NCI-H187 (cell line): Measurements from ENCODE around the gene MALAT1.
"Not testable (repeated sequence)": the region's sequence is repeated elsewhere in the genome, so short reads cannot be mapped to it uniquely, and the experiment has no call there.

ENCODE experiments used
- DNase-seq, 2 experiments: peaks; one replicate each; lab custom pipeline; 2025; lab: John Stamatoyannopoulos, UW

The MALAT1 gene

DNA sequence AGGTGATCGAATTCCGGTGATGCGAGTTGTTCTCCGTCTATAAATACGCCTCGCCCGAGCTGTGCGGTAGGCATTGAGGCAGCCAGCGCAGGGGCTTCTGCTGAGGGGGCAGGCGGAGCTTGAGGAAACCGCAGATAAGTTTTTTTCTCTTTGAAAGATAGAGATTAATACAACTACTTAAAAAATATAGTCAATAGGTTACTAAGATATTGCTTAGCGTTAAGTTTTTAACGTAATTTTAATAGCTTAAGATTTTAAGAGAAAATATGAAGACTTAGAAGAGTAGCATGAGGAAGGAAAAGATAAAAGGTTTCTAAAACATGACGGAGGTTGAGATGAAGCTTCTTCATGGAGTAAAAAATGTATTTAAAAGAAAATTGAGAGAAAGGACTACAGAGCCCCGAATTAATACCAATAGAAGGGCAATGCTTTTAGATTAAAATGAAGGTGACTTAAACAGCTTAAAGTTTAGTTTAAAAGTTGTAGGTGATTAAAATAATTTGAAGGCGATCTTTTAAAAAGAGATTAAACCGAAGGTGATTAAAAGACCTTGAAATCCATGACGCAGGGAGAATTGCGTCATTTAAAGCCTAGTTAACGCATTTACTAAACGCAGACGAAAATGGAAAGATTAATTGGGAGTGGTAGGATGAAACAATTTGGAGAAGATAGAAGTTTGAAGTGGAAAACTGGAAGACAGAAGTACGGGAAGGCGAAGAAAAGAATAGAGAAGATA lies at the start of gene MALAT1:
MALAT1 (plus strand) TSS at position 69 of the 736 bp plus-strand sequence.
- peak; percentile 68 to 85 for DNase-seq

DNA sequence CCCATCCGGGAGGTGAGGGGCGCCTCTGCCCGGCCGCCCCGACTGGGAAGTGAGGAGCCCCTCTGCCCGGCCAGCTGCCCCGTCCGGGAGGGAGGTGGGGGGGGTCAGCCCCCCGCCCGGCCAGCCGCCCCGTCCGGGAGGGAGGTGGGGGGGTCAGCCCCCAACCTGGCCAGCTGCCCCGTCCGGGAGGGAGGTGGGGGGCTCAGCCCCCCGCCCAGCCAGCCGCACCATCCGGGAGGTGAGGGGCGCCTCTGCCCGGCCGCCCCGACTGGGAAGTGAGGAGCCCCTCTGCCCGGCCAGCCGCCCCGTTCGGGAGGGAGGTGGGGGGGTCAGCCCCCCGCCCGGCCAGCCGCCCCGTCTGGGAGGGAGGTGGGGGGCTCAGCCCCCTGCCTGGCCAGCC lies 47.5 kb upstream of the MALAT1 start:
- DNase-seq, result not testable (repeated sequence)

DNA sequence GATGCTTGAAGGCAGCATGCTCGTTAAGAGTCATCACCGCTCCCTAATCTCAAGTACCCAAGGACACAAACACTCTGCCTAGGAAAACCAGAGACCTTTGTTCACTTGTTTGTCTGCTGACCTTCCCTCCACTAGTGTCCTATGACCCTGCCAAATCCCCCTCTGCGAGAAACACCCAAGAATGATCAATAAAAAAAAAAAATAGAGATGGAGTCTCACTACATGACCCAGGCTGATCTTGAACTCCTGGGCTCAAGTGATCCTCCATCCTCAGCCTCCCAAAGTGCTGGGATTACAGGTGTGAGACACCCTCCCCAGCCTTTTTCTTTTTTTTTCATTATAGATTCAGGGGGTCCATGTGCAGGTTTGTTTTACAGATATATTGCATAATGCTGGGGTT lies 46.6 kb upstream of the MALAT1 start:
- not testable (repeated sequence) for DNase-seq

DNA sequence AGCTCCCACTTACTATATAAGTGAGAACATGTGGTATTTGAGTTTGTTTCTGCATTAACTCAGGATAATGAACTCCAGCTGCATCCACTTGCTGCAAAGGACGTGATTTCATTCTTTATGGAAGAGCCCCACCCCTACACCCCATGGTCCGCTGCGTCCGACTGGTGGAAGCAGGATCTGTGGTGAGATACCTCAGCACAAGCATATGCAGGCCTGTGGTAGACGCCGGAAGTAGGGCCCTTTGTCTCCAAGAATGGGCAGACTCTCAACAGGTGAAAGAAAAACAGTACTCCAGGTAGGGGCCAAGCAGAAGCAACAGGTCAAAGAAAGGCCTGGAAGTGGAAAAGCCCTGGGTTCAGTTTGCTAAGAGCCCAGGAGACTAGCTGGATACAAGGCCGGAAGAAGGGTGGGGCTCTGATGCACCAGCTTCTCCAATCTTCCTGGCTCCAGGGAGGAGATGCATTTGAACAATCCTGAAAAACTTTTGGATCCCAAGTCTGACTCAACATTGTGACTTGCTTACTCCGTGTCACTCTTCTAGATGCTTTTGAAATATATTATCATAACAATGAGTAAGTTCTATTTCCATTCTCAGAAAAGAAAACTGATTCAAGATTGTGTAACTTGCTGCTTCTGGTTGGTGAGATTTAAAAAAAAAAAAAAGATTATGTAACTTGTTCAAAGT lies 45.9 kb upstream of the MALAT1 start:
- DNase-seq, result peak; percentile 61 to 66

DNA sequence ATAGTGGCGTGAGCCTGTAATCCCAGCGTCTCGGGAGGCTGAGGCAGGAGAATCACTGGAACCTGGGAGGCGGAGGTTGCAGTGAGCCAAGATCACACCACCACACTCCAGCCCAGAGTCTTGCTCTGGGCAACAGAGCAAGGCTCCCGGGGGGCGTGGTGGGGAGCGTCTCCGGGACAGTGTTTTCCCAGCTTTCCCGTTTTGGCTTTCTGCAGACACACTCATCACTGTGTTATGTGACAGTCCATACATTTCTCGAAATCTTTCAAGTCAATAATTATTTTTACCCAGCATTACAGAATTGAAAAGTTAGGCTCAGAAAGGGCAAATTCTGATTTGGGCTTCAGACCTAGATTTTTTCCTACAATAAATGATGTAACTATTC lies 44.5 kb upstream of the MALAT1 start:
- DNase-seq, result no peak

DNA sequence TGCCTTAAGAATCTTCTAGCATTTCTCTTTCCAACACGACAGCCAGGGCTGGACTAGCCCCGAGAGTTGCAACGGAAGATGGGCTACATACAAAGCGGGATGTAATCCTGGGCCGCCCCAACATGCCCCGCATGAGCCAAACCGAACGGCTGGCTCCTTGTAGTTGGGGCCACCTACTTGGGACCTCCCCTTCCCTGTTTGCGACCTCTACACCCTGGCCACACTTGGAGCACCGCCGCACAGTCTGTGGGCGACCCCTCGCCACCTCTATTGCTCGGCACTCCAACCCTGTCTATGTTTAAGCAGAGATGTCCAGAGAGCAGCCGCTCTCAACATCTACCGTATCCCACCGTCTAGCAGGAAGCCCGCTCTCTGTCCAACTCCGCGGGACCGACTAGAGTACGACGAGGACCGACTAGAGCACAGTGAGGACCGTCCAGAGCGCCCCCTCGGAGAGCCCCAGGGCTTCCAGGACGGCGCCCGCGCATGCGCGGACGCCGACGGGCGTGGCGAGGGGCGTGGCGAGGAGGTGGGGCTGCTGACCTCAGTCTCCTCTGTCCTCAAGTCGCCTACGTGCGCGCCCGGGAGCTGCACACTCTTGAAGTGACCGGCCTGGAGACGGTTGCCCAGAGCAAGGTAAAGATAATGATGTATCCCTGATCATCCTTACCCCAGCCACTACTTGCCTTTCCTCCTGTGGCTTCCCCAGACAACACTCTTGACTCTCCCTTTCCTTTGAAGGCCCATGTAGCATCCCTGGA lies 44.0 kb upstream of the MALAT1 start:
- peak; percentile 75 to 78 for DNase-seq

DNA sequence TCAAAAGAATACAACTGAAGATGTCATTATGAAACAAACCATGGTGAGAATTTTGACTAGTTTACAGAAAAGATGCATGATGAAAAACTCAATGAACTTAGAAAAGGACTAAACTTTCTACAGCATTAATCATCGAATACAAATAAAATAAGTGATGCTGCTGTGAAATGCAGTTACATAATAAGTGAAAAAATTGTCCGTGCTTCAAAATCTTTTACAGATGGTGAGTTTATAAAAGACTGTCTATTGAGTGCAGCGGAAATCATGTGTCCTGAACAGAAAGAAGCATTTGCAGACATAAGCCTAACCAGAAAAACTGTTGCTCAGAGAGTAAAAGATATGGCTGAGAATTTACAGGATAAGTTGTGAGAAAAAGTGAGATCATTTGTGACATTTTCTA lies 42.4 kb upstream of the MALAT1 start:
- DNase-seq, result no peak

DNA sequence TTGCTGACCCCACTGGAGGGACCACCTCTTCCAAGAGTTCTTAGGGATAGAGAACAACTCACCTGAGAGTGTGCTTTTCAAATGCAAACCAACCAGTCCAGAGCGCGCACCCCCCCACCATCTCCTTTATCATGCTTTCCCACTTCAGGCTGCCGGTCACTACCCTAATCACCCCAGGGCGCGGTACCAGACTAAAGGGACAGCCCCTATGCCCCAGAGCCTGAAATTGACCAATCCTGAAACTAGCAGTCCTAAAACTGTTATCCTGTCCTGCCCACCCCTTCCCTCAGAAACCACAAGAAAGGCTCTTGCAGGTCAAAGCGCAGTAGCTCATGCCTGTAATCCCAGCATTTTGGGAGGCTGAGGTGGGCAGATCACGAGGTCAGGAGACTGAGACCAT lies 39.3 kb upstream of the MALAT1 start:
- no peak for DNase-seq

DNA sequence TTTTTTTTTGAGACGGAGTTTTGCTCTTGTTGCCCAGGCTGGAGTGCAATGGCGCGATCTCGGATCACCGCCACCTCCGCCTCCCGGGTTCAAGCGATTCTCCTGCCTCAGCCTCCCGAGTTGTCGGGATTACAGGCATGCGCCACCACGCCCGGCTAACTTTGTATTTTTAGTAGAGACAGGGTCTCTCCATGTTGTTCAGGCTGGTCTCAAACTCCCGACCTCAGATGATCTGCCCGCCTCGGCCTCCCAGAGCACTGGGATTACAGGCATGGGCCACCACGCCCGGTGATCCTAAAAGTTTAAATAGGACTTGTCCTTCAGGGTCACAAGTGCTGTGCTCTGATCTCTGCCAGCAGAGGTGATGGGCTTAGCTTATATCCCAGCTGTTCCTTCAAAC lies 33.4 kb upstream of the MALAT1 start:
- DNase-seq, result not testable (repeated sequence)

DNA sequence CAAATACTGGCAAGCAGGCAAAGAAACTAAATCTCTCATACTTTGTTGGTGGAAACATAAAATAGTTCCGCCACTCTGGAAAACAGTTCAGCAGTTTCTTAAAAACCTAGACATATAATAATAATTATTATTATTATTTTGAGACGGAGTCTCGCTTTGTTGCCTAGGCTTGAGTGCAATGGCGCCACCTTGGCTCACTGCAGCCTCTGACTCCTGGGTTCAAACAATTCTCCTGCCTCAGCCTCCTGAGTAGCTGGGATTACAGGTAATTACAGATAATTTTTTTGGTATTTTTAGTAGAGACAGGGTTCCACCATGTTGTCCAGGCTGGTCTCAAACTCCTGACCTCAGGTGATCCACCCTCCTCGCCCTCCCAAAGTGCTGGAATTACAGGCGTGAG lies 31.5 kb upstream of the MALAT1 start:
- not testable (repeated sequence) for DNase-seq

DNA sequence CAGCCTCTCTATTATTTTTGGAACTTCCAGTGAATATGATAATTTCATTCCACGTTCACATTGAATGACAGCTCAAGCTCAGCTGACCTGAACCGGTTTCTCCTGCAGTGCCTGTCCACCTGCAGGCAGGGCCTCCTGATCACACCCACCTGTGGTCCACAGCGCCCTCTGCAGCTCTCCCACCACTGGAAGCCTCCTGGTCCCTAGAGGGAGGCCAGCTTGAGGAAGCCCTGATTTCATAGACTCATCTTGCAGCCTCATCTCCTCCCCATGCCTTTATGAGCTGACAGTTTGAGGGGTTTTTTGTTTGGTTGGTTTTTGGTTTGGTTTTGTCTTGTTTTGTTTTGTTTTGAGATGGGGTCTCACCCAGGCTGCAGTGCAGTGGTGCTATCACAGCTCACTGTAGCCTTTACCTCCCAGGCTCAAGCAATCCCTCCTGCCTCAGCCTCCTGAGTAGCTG lies 29.9 kb upstream of the MALAT1 start:
- peak; percentile 64 to 69 for DNase-seq

DNA sequence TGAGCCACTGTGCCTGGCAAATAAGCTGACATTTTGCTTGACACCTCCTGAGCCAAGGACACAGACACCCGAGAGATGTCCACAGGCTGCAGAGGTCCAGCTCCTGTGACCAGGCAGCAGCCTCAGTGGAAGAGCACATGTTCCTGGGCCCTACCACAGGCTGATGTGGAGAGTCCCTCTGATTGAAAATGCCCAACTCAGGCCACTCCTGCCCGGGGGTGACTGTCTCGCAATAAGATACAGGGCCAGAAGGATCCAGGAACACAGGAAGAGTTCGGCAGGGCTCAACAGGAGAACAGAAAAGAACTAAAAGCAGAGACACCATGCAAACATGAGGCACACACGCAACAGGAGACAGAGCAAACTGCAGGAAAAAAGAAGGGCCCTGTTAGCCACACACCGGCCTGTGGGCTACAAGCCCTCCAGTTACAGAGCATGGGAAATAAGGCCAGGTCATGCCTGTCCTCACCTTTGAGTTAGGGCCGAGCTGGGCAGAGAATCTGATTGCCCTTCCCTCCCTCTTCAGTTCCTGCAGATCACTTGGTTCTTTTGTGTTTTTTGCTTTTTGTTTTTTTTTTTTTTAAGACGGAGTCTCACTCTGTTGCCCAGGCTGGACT lies 28.3 kb upstream of the MALAT1 start:
- no peak for DNase-seq

DNA sequence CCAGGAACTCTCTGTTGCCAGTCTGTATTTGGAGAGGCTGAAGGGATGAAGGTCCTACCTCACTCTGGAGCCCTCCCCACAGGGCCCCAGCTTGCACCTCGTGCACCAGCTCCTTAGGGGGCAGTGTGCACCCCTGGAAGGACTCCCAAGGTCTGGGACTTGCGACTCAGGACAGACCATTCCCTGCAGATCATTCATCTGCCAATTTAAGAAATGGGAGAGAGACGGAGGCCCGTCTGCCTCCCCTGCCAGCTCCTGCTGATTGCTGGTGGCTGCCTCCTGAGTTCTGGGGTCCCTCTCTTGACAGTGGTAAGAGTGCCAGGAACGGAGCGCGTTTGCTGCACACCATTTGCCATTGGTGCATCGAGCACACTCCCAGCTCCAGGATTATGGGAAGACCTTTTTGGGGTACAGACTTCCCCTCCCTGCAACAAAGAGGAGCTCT lies 27.4 kb upstream of the MALAT1 start:
- DNase-seq, result no peak

DNA sequence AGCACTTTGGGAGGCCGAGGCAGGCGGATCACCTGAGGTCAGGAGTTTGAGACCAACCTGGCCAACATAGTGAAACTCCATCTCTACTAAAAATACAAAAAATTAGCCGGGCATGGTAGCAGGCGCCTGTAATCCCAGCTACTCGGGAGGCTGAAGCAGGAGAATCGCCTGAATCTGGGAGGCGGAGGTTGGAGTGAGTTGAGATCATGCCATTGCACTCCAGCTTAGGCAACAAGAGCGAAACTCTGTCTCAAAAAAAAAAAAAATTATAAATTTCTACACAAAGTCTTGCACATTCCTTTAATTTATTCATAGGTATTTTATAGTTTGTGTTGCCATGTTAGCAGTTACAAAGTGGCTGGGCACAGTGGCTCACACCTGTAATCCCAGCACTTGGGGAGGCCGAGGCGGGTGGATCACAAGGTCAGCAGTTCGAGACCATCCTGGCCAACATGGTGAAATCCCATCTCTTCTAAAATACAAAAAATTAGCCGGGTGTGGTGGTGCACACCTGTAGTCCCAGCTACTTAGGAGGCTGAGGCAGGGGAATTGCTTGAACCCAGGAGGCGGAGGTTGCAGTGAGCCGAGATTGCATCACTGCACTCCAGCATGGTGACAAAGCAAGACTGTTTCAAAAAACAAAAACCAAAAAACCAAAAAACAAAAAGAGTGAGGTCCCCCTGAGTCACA lies 26.1 kb upstream of the MALAT1 start:
- not testable (repeated sequence) for DNase-seq

DNA sequence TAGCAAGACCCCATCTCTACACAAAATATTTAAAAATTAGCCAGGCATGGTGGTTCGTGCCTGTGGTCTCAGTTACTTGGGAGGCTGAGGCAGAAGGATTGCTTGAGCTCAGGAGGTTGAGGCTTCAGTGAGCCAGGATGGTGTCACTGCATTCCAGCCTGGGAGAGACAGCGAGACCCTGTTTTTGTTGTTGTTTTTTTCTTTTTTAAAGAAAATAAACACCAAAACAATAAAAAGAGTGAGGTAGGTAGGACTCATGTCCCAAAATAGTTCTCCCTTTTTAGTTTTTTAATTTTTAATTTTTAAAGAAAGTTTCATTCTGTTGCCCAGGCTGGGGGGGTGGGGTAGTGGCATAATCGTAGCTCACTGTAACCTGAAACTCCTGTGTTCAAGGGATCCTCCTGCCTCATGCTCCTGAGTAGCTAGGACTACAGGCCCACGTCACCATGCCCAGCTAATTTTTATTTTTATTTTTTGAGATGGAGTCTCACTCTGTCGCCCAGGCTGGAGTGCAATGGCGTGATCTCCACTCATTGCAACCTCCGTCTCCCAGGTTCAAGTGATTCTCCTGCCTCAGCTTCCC lies 25.5 kb upstream of the MALAT1 start:
- DNase-seq, result no peak

DNA sequence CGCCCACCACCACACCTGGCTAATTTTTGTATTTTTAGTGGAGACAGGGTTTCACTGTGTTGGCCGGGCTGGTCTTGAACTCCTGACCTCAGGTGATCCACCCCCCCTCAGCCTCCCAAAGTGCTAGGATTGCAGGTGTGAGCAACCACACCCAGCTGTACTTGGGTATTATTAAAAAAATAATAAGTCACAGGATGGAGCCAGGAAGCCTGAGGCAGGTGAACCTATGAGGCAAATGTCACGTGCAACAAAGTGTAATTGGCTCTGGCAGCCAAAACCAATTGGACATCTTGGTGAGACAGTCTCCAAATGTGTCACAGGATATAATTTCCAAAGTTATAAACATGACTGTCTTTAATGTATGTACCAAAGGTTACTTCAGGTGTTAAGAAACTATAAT lies 24.0 kb upstream of the MALAT1 start:
- no peak for DNase-seq

DNA sequence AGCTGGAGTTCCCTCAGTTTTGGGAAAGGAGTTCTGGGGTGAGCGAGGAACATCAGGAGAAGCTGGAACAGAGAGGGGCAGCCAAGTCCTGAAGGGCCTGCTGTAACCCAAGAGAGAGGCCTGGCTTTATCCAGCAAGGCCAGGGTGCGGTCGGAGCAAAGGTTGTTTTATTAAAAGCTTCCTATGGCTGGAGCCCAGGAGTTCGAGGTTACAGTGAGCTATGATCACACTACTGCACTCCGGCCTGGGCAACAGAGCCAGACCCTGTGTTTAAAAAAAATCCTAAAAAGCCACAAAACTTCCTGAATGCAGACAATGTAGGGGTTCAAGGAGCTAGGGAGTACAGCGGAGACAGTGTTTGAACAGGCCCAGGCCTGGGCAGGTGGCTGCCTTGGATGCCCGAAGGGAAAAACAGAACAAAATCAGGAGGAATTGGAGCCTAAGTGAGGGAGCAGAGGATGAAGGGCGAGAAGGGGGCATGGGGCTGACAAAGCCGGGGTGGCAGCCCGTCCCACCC lies 22.2 kb upstream of the MALAT1 start:
- no peak for DNase-seq

DNA sequence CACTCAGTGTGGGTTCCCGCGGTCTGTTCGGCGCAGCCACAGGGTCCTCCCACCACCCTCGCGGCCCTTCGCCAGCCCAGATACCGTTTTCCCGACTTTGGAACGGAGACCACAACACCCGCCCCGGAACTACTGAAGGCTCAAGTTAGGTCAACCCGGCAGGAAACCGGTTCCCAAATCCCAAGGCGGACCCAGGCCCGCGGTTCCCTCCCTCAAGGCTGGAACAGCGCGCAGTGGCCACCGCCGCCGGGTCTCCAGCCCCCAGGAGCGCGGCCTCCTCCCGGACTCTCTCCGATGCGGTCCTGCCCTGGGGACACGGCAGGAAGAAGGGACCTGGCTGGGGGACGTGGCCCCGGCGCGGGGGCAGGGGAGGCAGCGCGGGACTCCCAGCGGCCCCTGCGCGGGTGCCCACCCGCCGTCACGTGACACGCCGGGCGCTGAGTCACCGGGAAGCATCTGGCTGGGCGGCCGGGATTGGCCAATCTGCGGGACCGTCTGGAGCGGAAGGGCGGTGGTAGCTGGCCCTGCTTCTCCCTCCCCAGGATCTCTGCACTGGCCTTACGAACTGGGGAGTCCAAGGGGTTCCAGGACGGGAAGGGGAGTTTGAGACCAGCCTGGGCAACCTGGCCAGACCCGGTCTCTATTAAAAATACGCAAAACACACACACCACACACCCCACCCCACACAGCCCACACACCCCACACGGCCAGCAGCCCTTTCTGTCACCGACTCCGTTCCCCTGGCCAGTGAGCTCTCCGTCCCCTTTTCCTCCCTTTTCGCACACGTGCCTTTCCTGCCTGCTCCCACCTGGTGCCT lies 21.5 kb upstream of the MALAT1 start:
- DNase-seq, result peak; percentile 82 to 84

DNA sequence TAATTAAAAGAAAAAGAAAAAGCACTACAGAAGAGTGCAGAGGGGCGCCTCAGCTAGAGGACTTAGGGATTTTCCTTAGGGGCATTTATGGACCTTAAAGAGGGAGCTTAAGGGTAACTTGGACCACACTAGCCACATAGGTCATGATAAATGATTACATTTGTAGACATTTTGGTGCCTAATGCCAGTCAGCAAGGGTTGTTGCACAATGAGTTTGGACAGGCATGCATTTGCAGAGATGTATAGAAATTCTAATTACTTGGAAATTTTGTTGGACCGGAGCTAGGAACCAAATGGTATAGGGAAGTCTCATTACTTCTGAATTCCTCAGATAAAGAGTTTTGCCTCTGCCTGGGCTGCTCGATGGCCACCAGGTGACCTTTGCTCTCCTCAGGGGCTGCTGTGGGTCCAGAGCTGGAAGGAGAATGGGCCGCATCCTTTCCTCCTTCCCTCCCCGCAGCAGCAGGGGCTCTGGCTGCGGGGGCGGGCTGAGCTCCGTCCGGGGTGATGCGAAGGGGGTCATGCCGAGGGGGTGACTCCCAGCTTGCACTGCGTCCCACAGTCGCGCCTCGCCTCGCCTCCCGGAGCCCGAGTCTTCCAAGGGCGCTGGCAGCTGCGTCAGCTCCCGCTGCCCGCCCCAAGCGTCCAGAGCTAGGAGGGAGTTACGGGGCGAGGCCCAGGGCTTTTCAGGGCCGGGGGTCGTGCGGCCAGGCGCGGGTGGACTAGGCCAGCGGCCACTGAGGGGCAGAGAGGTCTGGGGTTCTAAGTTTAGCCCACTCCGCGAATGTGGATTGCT lies 20.3 kb upstream of the MALAT1 start:
- DNase-seq, result no peak
